Measurements from ENCODE around the gene CD63. TPM values are rescaled to one million over a fixed set of nuclear protein-coding genes. Genes with fewer than 3 reads are reported as not detected.

Gene CD63
- total RNA-seq, 1 experiment from 2014 or later, result 581 TPM

DNA sequence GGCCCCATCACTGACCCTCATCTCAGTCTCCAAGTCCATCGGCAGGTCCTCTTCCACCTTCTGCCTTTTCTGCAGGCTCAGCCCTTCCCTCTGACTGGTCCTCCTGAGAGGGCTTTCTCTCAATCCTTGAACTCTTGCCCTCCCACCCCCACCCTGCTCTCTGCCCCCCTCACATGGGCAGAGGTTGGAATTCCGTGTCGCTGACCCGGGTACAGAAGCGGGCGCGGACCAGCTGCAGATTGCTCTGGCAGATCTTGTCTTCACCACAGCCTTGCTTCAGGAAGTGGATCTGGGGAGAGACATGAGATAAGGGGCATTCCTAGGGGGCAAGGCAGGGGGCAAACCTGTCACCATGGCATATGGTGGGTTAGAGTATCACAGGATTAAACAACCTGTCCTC is 33.5 kb downstream of the CD63 start:
- H2BK12ac ChIP-seq (ENCODE audit: insufficient read length, low read depth, low read length), result no peak overlapping the region
- TF ChIP-seq, protein P1, sequence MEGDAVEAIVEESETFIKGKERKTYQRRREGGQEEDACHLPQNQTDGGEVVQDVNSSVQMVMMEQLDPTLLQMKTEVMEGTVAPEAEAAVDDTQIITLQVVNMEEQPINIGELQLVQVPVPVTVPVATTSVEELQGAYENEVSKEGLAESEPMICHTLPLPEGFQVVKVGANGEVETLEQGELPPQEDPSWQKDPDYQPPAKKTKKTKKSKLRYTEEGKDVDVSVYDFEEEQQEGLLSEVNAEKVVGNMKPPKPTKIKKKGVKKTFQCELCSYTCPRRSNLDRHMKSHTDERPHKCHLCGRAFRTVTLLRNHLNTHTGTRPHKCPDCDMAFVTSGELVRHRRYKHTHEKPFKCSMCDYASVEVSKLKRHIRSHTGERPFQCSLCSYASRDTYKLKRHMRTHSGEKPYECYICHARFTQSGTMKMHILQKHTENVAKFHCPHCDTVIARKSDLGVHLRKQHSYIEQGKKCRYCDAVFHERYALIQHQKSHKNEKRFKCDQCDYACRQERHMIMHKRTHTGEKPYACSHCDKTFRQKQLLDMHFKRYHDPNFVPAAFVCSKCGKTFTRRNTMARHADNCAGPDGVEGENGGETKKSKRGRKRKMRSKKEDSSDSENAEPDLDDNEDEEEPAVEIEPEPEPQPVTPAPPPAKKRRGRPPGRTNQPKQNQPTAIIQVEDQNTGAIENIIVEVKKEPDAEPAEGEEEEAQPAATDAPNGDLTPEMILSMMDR (conservative IDR thresholded peaks at IDR 0.05), result no peak
- no peak overlapping the region for H3K27ac ChIP-seq (ENCODE audit: insufficient read length, low read depth, low read length)
- no peak overlapping the region for H2BK5ac ChIP-seq (ENCODE audit: insufficient read length, low read length)
- no peaks in the 10 kb centered on the region for H3K4me1 Mint-ChIP-seq
- H2AFZ ChIP-seq (ENCODE audit: low read length), result no peak overlapping the region
- H3K14ac ChIP-seq (ENCODE audit: insufficient read depth, low read length), result no peak overlapping the region
- H4K91ac ChIP-seq (ENCODE audit: insufficient read length, low read depth, low read length), result no peak overlapping the region
- peaks cover 31 to 55% (median 46%) of the 10 kb centered on the region in 3 experiments for H3K36me3 Mint-ChIP-seq (ENCODE audit: insufficient read depth in 1 of 3, low read depth in 3 of 3)
- H2BK120ac ChIP-seq (ENCODE audit: low read depth, low read length, poor library complexity, severe bottlenecking), result no peak overlapping the region
- H3K4me3 Mint-ChIP-seq, result no peak overlapping the region
- H3K4me1 ChIP-seq (ENCODE audit: insufficient read depth, low read length), result no peaks in the 10 kb centered on the region
- no peak overlapping the region for H3K23ac ChIP-seq (ENCODE audit: insufficient read length, low read depth, low read length)
- WGBS (ENCODE audit: extremely low coverage, insufficient read length, low lambda C conversion rate), result no CpG with 5 or more reads among the region's 7 CpGs
- H3K79me1 ChIP-seq (ENCODE audit: insufficient read depth, low read depth, low read length, poor library complexity, severe bottlenecking), result no peaks in the 10 kb centered on the region
- no peak overlapping the region for H3K18ac ChIP-seq (ENCODE audit: insufficient read length, low read depth, low read length)
- H3K9ac ChIP-seq (ENCODE audit: extremely low read depth, insufficient read length, low read length), result no peak overlapping the region
- no peak overlapping the region for H3K4me2 ChIP-seq (ENCODE audit: insufficient read depth, insufficient read length, low read length)
- no peak overlapping the region for H2BK20ac ChIP-seq (ENCODE audit: low read depth, low read length, poor library complexity, severe bottlenecking)
- H3K79me2 ChIP-seq (ENCODE audit: insufficient read depth, low read length), result no peaks in the 10 kb centered on the region
- no peaks in the 10 kb centered on the region; the same call in 1 of the 2 replicates for H3K27me3 ChIP-seq (ENCODE audit: insufficient read depth, low read length)
- no peaks in the 10 kb centered on the region for H3K27me3 Mint-ChIP-seq (ENCODE audit: low read depth)
- no peak overlapping the region for H4K8ac ChIP-seq (replicated peaks; ENCODE audit: insufficient read length, low read depth, low read length)
- no peak overlapping the region for H3K4ac ChIP-seq (ENCODE audit: low read depth, low read length)
- no peaks in the 10 kb centered on the region for H3K9me3 ChIP-seq (ENCODE audit: control insufficient read depth, low read depth, low read length)
- DNase-seq, result no peak
- H4K5ac ChIP-seq (ENCODE audit: insufficient read length, low read depth, low read length), result no peak overlapping the region
- no peak overlapping the region for H3T11ph ChIP-seq (ENCODE audit: low read length)
- no peak overlapping the region for H3K56ac ChIP-seq (ENCODE audit: insufficient read length, low read depth, low read length)
- no peak overlapping the region for H2BK15ac ChIP-seq (ENCODE audit: low read depth, low read length)
- no peaks in the 10 kb centered on the region for H3K9me3 Mint-ChIP-seq
- H2AK5ac ChIP-seq (ENCODE audit: insufficient read length, low read length), result no peak overlapping the region
- no peaks in the 10 kb centered on the region for H4K20me1 ChIP-seq (ENCODE audit: control insufficient read depth, insufficient read depth, insufficient read length)
- no peaks in the 10 kb centered on the region for H3K23me2 ChIP-seq (ENCODE audit: insufficient read length, low read depth, low read length, poor library complexity, severe bottlenecking)
- H3K27ac Mint-ChIP-seq, result no peak overlapping the region

Data from H9 (cell line).